Neural cell (in vitro differentiated cells): ENCODE data around the gene HIPK2.

Source experiments
- CTCF ChIP-seq: fragments of 450-650 bp; IDR thresholded peaks from 2 replicates; pipeline ENCODE4 v1.5.1; 2014; ENCODE audit warnings: antibody characterized with exemption, mild to moderate bottlenecking, moderate library complexity; ENCODE audit not compliant: poor library complexity, severe bottlenecking
- EZH2 ChIP-seq: fragments of 200-600, 300-800 bp; shearing (Covaris generic), sonication (generic); IDR thresholded peaks from 2 replicates; pipeline ENCODE4 v1.6.1; 2014; ENCODE audit warnings: antibody characterized with exemption, low read length, borderline replicate concordance, mild to moderate bottlenecking; ENCODE audit not compliant: insufficient read depth, poor library complexity, severe bottlenecking
- MXI1 ChIP-seq: fragments of 450-650 bp; conservative IDR thresholded peaks from 2 replicates; pipeline ENCODE4 v1.6.1; 2014; ENCODE audit warnings: antibody characterized with exemption, mild to moderate bottlenecking; ENCODE audit not compliant: poor library complexity, severe bottlenecking
- POLR2AphosphoS5 ChIP-seq: IDR thresholded peaks from 2 replicates; pipeline ENCODE4 v1.6.1; 2012
- RAD21 ChIP-seq: fragments of 450-650 bp; conservative IDR thresholded peaks from 2 replicates; pipeline ENCODE4 v1.6.1; 2014; ENCODE audit warnings: antibody characterized with exemption, mild to moderate bottlenecking, moderate library complexity
- SMC3 ChIP-seq: fragments of 450-650 bp; conservative IDR thresholded peaks from 2 replicates; pipeline ENCODE4 v1.6.1; 2014; ENCODE audit warnings: antibody characterized with exemption, mild to moderate bottlenecking, moderate library complexity; ENCODE audit not compliant: poor library complexity
- TAF1 ChIP-seq: IDR thresholded peaks from 2 replicates; pipeline ENCODE4 v1.6.1; 2012; ENCODE audit warnings: low read depth

- TF ChIP-seq CTCF (no peak), RAD21 (no peak), POLR2AphosphoS5 (no peak), MXI1 (no peak), EZH2 (no peak), SMC3 (no peak), TAF1 (no peak)
These were observed 43.4 kb downstream of the HIPK2 start for GRCh38 chr7:139734395-139734794.
